Activated CD4-positive, alpha-beta T cell treated with anti-CD3 and anti-CD28 coated beads, Interleukin-2, amount 10 ng/mL, durations not matched to agents 24 days and 14 days (primary cell): ENCODE data around the gene RBM22. TPM values are rescaled to one million over a fixed set of nuclear protein-coding genes. Genes with fewer than 3 reads are reported as not detected.
"Not testable (repeated sequence)": the region's sequence is repeated elsewhere in the genome, so short reads cannot be mapped to it uniquely, and the experiment has no call there.

Experiments used
- DNase-seq: peaks from one replicate; pipeline ENCODE4 v3.0.0; 2022
- H3K27ac Mint-ChIP-seq: one replicate; pipeline ENCODE4 v1.8.0; 2022; ENCODE audit warnings: mild to moderate bottlenecking, mixed read lengths
- H3K27me3 Mint-ChIP-seq: one replicate; pipeline ENCODE4 v1.8.0; 2022; ENCODE audit warnings: mixed read lengths
- H3K36me3 Mint-ChIP-seq: one replicate; pipeline ENCODE4 v1.8.0; 2022; ENCODE audit warnings: low read depth, mild to moderate bottlenecking, mixed read lengths
- H3K4me1 Mint-ChIP-seq: one replicate; pipeline ENCODE4 v1.8.0; 2021; ENCODE audit warnings: mixed read lengths
- H3K4me3 Mint-ChIP-seq: one replicate; pipeline ENCODE4 v1.8.0; 2022; ENCODE audit warnings: mild to moderate bottlenecking, moderate library complexity, mixed read lengths
- H3K9me3 Mint-ChIP-seq: one replicate; pipeline ENCODE4 v1.8.0; 2021; ENCODE audit warnings: mixed read lengths
- intact Hi-C: fragments of 100-400 bp; cut with micrococcal nuclease; formaldehyde crosslinking; loops from one replicate; pipeline ENCODE4 v1.15.1; 2023
- total RNA-seq: library from RNA; stranded (reverse); gene quantifications from 2 replicates; pipeline ENCODE4 v1.2.3, GENCODE V29; 2022

RBM22 gene
- 69.6 and 78.4 TPM in 2 replicates for total RNA-seq

- Mint-ChIP-seq H3K27ac (no peak within 1 kb of the TSS), H3K4me3 (peak within 1 kb of the TSS; percentile 53), H3K27me3 (no peaks in the 10 kb centered on the region)
Observed at GRCh38 chr5:150700594-150701377, at the start of gene RBM22. Gene RBM22, minus strand, starts transcription at chr5:150701062. Its CDS starts 77 bp downstream, at chr5:150700985.

GRCh38 chr5:150750469-150750868 is 49.6 kb upstream of the RBM22 start:
- peaks cover 55% of the 10 kb centered on the region for H3K36me3 Mint-ChIP-seq
- no peak for DNase-seq
- peaks cover 28% of the 10 kb centered on the region for H3K4me1 Mint-ChIP-seq
- intact Hi-C loops, result loop anchor here (2.0 kb wide), 1 partner anchor 14 kb away; no protein-coding TSS in a partner anchor
- no peak overlapping the region for H3K27ac Mint-ChIP-seq
- no peaks in the 10 kb centered on the region for H3K27me3 Mint-ChIP-seq
- H3K4me3 Mint-ChIP-seq, result no peak overlapping the region
- no peaks in the 10 kb centered on the region for H3K9me3 Mint-ChIP-seq

More at GRCh38 chr5:150700594-150701377, at the start of gene RBM22:
- Mint-ChIP-seq H3K4me1 (peaks cover 12% of the 10 kb centered on the region), H3K9me3 (no peaks in the 10 kb centered on the region), H3K36me3 (peaks cover 24% of the 10 kb centered on the region)
- intact Hi-C loops, result loop anchor here (1.0 to 5.0 kb wide), 8 partner anchors 37 to 552 kb away; partner anchors contain the start of genes GM2A, RPS14 and TNIP1
- DNase-seq, result peak; percentile 98

GRCh38 chr5:150743142-150743488 is 42.3 kb upstream of the RBM22 start:
- H3K9me3 Mint-ChIP-seq, H3K27ac Mint-ChIP-seq, H3K27me3 Mint-ChIP-seq: not testable (repeated sequence)
- Mint-ChIP-seq H3K4me3 (peak overlapping the region; percentile 71), H3K36me3 (peaks cover 51% of the 10 kb centered on the region), H3K4me1 (peaks cover 49% of the 10 kb centered on the region)
- peak; percentile 70 for DNase-seq
- intact Hi-C loops, result loop anchor here (2.0 kb wide), 1 partner anchor 36 kb away; the partner anchor contains the start of gene SMIM3

GRCh38 chr5:150742455-150743141 is 41.7 kb upstream of the RBM22 start:
- Mint-ChIP-seq H3K36me3 (peaks cover 53% of the 10 kb centered on the region), H3K4me3 (peak overlapping the region; percentile 71), H3K4me1 (peaks cover 54% of the 10 kb centered on the region), H3K27ac (peak overlapping the region; percentile 83)
- not testable (repeated sequence) for DNase-seq, H3K9me3 Mint-ChIP-seq, H3K27me3 Mint-ChIP-seq
- intact Hi-C loops, result loop anchor here (1.0 to 2.0 kb wide), 2 partner anchors 16 to 36 kb away; partner anchors contain the start of gene SMIM3

- intact Hi-C loops, result no loop called here
- H3K9me3 Mint-ChIP-seq, result peaks cover 10% of the 10 kb centered on the region
- peaks cover 63% of the 10 kb centered on the region for H3K36me3 Mint-ChIP-seq
- no peak for DNase-seq
- H3K27me3 Mint-ChIP-seq, result no peaks in the 10 kb centered on the region
- peaks cover 65% of the 10 kb centered on the region for H3K4me1 Mint-ChIP-seq
- no peak overlapping the region for H3K4me3 Mint-ChIP-seq
- H3K27ac Mint-ChIP-seq, result no peak overlapping the region
Observed at GRCh38 chr5:150740992-150741391, 40.1 kb upstream of the RBM22 start.

- H3K27ac Mint-ChIP-seq, result no peak overlapping the region
- no peak overlapping the region for H3K4me3 Mint-ChIP-seq
- H3K4me1 Mint-ChIP-seq, result peaks cover 67% of the 10 kb centered on the region
- intact Hi-C loops, result loop anchor here (5.0 kb wide), 1 partner anchor 37 kb away; the partner anchor contains the start of gene RBM22
- no peaks in the 10 kb centered on the region for H3K27me3 Mint-ChIP-seq
- peaks cover 11% of the 10 kb centered on the region for H3K9me3 Mint-ChIP-seq
- peaks cover 68% of the 10 kb centered on the region for H3K36me3 Mint-ChIP-seq
- DNase-seq, result no peak
Observed at GRCh38 chr5:150738862-150739261, 38.0 kb upstream of the RBM22 start.

- intact Hi-C loops, result loop anchor here (5.0 kb wide), 1 partner anchor 32 kb away; the partner anchor contains the start of gene RBM22
- peak overlapping the region; percentile 62 for H3K27ac Mint-ChIP-seq
- H3K36me3 Mint-ChIP-seq, result peaks cover 72% of the 10 kb centered on the region
- peaks cover 7% of the 10 kb centered on the region for H3K9me3 Mint-ChIP-seq
- no peaks in the 10 kb centered on the region for H3K27me3 Mint-ChIP-seq
- H3K4me3 Mint-ChIP-seq, result no peak overlapping the region
- peak; percentile 62 for DNase-seq
- peaks cover 41% of the 10 kb centered on the region for H3K4me1 Mint-ChIP-seq
Observed at GRCh38 chr5:150734579-150735384, 33.9 kb upstream of the RBM22 start.

GRCh38 chr5:150731669-150732242 is 30.9 kb upstream of the RBM22 start:
- Mint-ChIP-seq H3K9me3 (peaks cover 7% of the 10 kb centered on the region), H3K27ac (no peak overlapping the region), H3K36me3 (peaks cover 64% of the 10 kb centered on the region), H3K27me3 (no peaks in the 10 kb centered on the region), H3K4me1 (peaks cover 15% of the 10 kb centered on the region), H3K4me3 (no peak overlapping the region)
- DNase-seq, result no peak
- intact Hi-C loops, result no loop called here

GRCh38 chr5:150729859-150730258 is 29.0 kb upstream of the RBM22 start:
- Mint-ChIP-seq H3K4me1 (peaks cover 4% of the 10 kb centered on the region), H3K36me3 (peaks cover 48% of the 10 kb centered on the region), H3K27ac (no peak overlapping the region), H3K9me3 (no peaks in the 10 kb centered on the region), H3K4me3 (no peak overlapping the region), H3K27me3 (no peaks in the 10 kb centered on the region)
- intact Hi-C loops, result no loop called here
- no peak for DNase-seq

GRCh38 chr5:150723845-150724244 is 23.0 kb upstream of the RBM22 start:
- DNase-seq, result no peak
- no peak overlapping the region for H3K27ac Mint-ChIP-seq
- no peaks in the 10 kb centered on the region for H3K9me3 Mint-ChIP-seq
- H3K27me3 Mint-ChIP-seq, result no peaks in the 10 kb centered on the region
- H3K4me1 Mint-ChIP-seq, result no peaks in the 10 kb centered on the region
- intact Hi-C loops, result no loop called here
- no peak overlapping the region for H3K4me3 Mint-ChIP-seq
- H3K36me3 Mint-ChIP-seq, result peaks cover 50% of the 10 kb centered on the region

- intact Hi-C loops, result no loop called here
- no peak for DNase-seq
- Mint-ChIP-seq H3K36me3 (peaks cover 27% of the 10 kb centered on the region), H3K27ac (no peak overlapping the region), H3K4me3 (no peak overlapping the region), H3K9me3 (no peaks in the 10 kb centered on the region), H3K4me1 (no peaks in the 10 kb centered on the region), H3K27me3 (no peaks in the 10 kb centered on the region)
Observed at GRCh38 chr5:150710165-150710564, 9.3 kb upstream of the RBM22 start.

GRCh38 chr5:150706776-150707390 is 6.0 kb upstream of the RBM22 start:
- intact Hi-C loops, result no loop called here
- H3K9me3 Mint-ChIP-seq, result no peaks in the 10 kb centered on the region
- peak; percentile 42 for DNase-seq
- peaks cover 19% of the 10 kb centered on the region for H3K36me3 Mint-ChIP-seq
- H3K4me3 Mint-ChIP-seq, result no peak overlapping the region
- no peaks in the 10 kb centered on the region for H3K27me3 Mint-ChIP-seq
- no peaks in the 10 kb centered on the region for H3K4me1 Mint-ChIP-seq
- H3K27ac Mint-ChIP-seq, result no peak overlapping the region

GRCh38 chr5:150703762-150704161 is 2.9 kb upstream of the RBM22 start:
- Mint-ChIP-seq H3K4me3 (no peak overlapping the region), H3K9me3 (no peaks in the 10 kb centered on the region), H3K36me3 (peaks cover 14% of the 10 kb centered on the region), H3K27ac (no peak overlapping the region), H3K4me1 (peaks cover 4% of the 10 kb centered on the region), H3K27me3 (no peaks in the 10 kb centered on the region)
- intact Hi-C loops, result loop anchor here (5.0 kb wide), 3 partner anchors 34 to 549 kb away; partner anchors contain the start of genes GM2A and TNIP1
- no peak for DNase-seq
